Activated CD8-positive, alpha-beta memory T cell treated with anti-CD3 and anti-CD28 coated beads, Interleukin-2, amount 10 ng/mL, durations not matched to agents 7 days and 5 days (primary cell): ENCODE data around the gene STK26. TPM values are rescaled to one million over a fixed set of nuclear protein-coding genes. Genes with fewer than 3 reads are reported as not detected.

Experiments
- ATAC-seq: fragments of 150-1000 bp; cut with Tn5 transposase; one replicate; pipeline ENCODE4 v1.10.0; 2021; ENCODE audit warnings: moderate library complexity
- CTCF ChIA-PET: fragments of 350-600 bp; sonication (Branson Sonifier 250); formaldehyde crosslinking; loops from one replicate; lab custom pipeline; 2021; ENCODE audit warnings: antibody characterized with exemption; lab: Charles Lee
- DNase-seq: peaks from one replicate; pipeline ENCODE4 v3.0.0-alpha.2; 2020
- H3K27ac Mint-ChIP-seq: one replicate; pipeline ENCODE4 v1.8.0; 2021; ENCODE audit warnings: mild to moderate bottlenecking, mixed read lengths
- H3K27me3 Mint-ChIP-seq: one replicate; pipeline ENCODE4 v1.8.0; 2021; ENCODE audit warnings: mixed read lengths
- H3K36me3 Mint-ChIP-seq: one replicate; pipeline ENCODE4 v1.8.0; 2021; ENCODE audit warnings: mild to moderate bottlenecking, mixed read lengths
- H3K4me1 Mint-ChIP-seq: one replicate; pipeline ENCODE4 v1.8.0; 2021; ENCODE audit warnings: mixed read lengths
- H3K4me3 Mint-ChIP-seq: one replicate; pipeline ENCODE4 v1.8.0; 2021; ENCODE audit warnings: mild to moderate bottlenecking, moderate library complexity, mixed read lengths
- H3K9me3 Mint-ChIP-seq: one replicate; pipeline ENCODE4 v1.8.0; 2022; ENCODE audit warnings: low read depth, mixed read lengths
- total RNA-seq, 2 experiments: library from RNA; stranded (reverse); gene quantifications; one replicate each; pipeline ENCODE4 v1.2.3, GENCODE V29; 2021

Gene STK26
- total RNA-seq, 2 experiments from 2014 or later, result 39.5 to 49.7 TPM

- peaks cover 16% of the 10 kb centered on the region for H3K4me1 Mint-ChIP-seq
- peak overlapping the region; percentile 77 for H3K27ac Mint-ChIP-seq
- no peaks in the 10 kb centered on the region for H3K36me3 Mint-ChIP-seq
- CTCF ChIA-PET, result interaction anchor here (0.7 kb wide), 1 partner anchor 33 kb away, joined by 3 read pairs; no protein-coding TSS in a partner anchor
- no peaks in the 10 kb centered on the region for H3K9me3 Mint-ChIP-seq
- no peak overlapping the region for H3K4me3 Mint-ChIP-seq
- no peaks in the 10 kb centered on the region for H3K27me3 Mint-ChIP-seq
- no peak for ATAC-seq
- DNase-seq, result no peak
Observed at GRCh38 chrX:132017431-132018185, 5.5 kb upstream of the STK26 start.

- no peaks in the 10 kb centered on the region for H3K27me3 Mint-ChIP-seq
- CTCF ChIA-PET, result interaction anchor here (1.0 kb wide), 1 partner anchor 180 kb away, joined by 3 read pairs; no protein-coding TSS in a partner anchor
- H3K4me3 Mint-ChIP-seq, result peak overlapping the region; percentile 91
- DNase-seq (no peak), ATAC-seq (peak; percentile 20)
- no peaks in the 10 kb centered on the region for H3K9me3 Mint-ChIP-seq
- peaks cover 5% of the 10 kb centered on the region for H3K36me3 Mint-ChIP-seq
- H3K27ac Mint-ChIP-seq, result peak overlapping the region; percentile 94
- peaks cover 22% of the 10 kb centered on the region for H3K4me1 Mint-ChIP-seq
Observed at GRCh38 chrX:132022198-132022966, 720 bp upstream of the STK26 start.

- Mint-ChIP-seq H3K36me3 (peaks cover 14% of the 10 kb centered on the region), H3K9me3 (no peaks in the 10 kb centered on the region), H3K27ac (peak overlapping the region; percentile 94), H3K4me3 (peak overlapping the region; percentile 91), H3K27me3 (no peaks in the 10 kb centered on the region), H3K4me1 (peaks cover 28% of the 10 kb centered on the region)
- CTCF ChIA-PET, result interaction anchor here (0.7 to 1.1 kb wide), 3 partner anchors 20 to 182 kb away, joined by 3 to 4 read pairs (median 3); no protein-coding TSS in a partner anchor
- DNase-seq (peak; percentile 76), ATAC-seq (peak; percentile 60)
Observed at GRCh38 chrX:132023896-132024386, 839 bp downstream of the STK26 start.

DNA sequence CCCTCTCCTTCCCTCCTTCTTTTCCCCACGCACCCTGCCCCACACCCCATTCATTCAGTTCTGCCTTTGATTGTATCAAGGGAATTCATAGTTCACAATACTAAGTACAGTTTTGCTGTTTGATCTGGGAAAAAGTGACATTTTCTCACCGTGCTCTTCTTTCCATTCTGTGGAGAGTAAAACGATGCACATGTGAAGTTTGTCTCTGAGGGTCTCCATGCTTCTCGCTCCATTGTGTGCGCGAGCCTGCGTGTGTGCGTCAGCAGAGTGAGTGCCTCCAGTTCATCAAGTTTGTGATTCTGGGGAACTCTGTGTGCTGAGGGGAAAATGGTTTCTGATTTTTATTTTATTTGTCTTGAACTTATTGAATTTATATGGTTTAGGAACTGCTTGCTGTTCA, 1.9 kb downstream of the STK26 start:
- Mint-ChIP-seq H3K9me3 (no peaks in the 10 kb centered on the region), H3K36me3 (peaks cover 18% of the 10 kb centered on the region), H3K27ac (peak overlapping the region; percentile 76), H3K27me3 (no peaks in the 10 kb centered on the region), H3K4me1 (peaks cover 35% of the 10 kb centered on the region), H3K4me3 (peak overlapping the region; percentile 75)
- CTCF ChIA-PET, result no interaction called here
- no peak for DNase-seq
- ATAC-seq, result no peak

DNA sequence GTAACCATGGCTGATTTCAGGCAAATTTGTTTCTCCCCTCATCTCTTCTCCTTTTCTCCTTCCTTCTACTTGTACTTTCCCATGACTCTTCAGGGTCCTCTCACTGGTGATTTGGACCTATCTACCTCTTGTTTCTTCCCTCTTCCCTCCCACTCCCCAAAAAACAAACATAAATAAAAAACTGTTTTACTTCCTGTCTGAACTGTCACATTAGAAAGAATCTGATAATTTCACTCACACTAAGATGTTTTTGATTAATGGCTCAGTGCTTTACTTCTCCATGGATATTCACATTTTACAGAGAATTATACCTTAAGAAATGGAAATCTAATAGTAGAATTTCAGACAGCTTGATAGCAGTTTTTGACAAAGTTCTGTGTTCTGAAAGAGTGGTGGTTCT, 7.2 kb downstream of the STK26 start:
- ATAC-seq (no peak), DNase-seq (no peak)
- CTCF ChIA-PET, result interaction anchor here (1.2 kb wide), 1 partner anchor 23 kb away, joined by 3 read pairs; no protein-coding TSS in a partner anchor
- Mint-ChIP-seq H3K36me3 (peaks cover 21% of the 10 kb centered on the region), H3K9me3 (no peaks in the 10 kb centered on the region), H3K27ac (peak overlapping the region; percentile 46), H3K4me1 (peaks cover 52% of the 10 kb centered on the region), H3K4me3 (no peak overlapping the region), H3K27me3 (no peaks in the 10 kb centered on the region)

DNA sequence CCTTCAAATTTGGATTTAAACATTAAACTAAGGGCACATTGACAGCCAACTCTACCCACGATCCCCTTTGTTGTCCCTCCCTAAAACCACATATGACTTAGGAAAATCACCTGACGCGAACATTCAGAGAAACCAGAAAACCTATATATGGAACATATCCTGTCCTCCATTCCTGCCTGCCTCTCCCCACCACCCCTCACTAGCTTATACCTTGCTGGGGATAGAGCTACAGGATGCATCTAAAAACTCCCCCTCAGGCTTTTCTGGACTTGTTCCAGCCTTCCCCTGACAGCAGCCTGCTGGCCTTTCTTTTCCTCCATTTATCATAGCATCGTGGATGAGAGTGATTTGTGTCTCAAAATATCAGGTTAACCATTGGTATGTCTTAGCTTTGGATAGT, 8.8 kb downstream of the STK26 start:
- Mint-ChIP-seq H3K9me3 (no peaks in the 10 kb centered on the region), H3K4me1 (peaks cover 60% of the 10 kb centered on the region), H3K27me3 (no peaks in the 10 kb centered on the region), H3K36me3 (peaks cover 21% of the 10 kb centered on the region), H3K27ac (peak overlapping the region; percentile 57), H3K4me3 (no peak overlapping the region)
- no peak for DNase-seq
- no peak for ATAC-seq
- CTCF ChIA-PET, result no interaction called here

- Mint-ChIP-seq H3K9me3 (no peaks in the 10 kb centered on the region), H3K27ac (no peak overlapping the region), H3K4me3 (no peak overlapping the region), H3K36me3 (peaks cover 16% of the 10 kb centered on the region), H3K4me1 (peaks cover 56% of the 10 kb centered on the region), H3K27me3 (no peaks in the 10 kb centered on the region)
- CTCF ChIA-PET, result no interaction called here
- DNase-seq, result no peak
- no peak for ATAC-seq
Observed at GRCh38 chrX:132033166-132033565, 10.1 kb downstream of the STK26 start.

- Mint-ChIP-seq H3K27ac (no peak overlapping the region), H3K4me3 (no peak overlapping the region)
Observed at GRCh38 chrX:132034648-132035047, 11.5 kb downstream of the STK26 start.

DNA sequence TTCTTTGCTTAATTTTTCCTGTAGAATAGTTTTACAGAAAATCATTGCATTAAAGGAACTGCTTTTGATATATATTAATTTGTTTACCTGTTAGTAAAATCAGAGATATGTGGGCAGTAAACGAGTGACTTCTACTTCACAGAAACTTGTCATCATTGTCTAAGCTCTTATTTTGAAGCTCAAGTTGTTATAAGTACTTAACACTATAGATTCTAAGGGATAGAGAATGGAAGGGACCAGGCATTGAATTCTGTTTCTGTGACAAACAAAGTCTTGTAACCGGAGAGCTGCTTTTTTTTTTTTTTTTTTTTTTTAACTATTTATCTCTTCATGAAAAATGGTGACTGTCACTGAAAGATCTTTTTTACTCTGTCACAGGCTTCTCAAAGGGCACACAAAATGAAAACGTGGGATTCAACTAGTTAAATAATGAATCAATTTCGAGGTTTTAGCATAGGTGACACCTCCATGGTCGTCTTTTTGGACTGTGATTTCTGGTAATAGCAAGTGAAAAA, 14.4 kb downstream of the STK26 start:
- Mint-ChIP-seq H3K4me3 (no peak overlapping the region), H3K4me1 (peaks cover 32% of the 10 kb centered on the region), H3K36me3 (no peaks in the 10 kb centered on the region), H3K9me3 (no peaks in the 10 kb centered on the region), H3K27ac (no peak overlapping the region), H3K27me3 (no peaks in the 10 kb centered on the region)
- DNase-seq (no peak), ATAC-seq (no peak)
- CTCF ChIA-PET, result interaction anchor here (1.6 kb wide), 1 partner anchor 55 kb away, joined by 3 read pairs; no protein-coding TSS in a partner anchor

More at GRCh38 chrX:132034648-132035047, 11.5 kb downstream of the STK26 start:
- CTCF ChIA-PET, result no interaction called here
- no peak for ATAC-seq
- no peaks in the 10 kb centered on the region for H3K9me3 Mint-ChIP-seq
- no peaks in the 10 kb centered on the region for H3K27me3 Mint-ChIP-seq
- H3K36me3 Mint-ChIP-seq, result peaks cover 6% of the 10 kb centered on the region
- H3K4me1 Mint-ChIP-seq, result peaks cover 43% of the 10 kb centered on the region
- no peak for DNase-seq

DNA sequence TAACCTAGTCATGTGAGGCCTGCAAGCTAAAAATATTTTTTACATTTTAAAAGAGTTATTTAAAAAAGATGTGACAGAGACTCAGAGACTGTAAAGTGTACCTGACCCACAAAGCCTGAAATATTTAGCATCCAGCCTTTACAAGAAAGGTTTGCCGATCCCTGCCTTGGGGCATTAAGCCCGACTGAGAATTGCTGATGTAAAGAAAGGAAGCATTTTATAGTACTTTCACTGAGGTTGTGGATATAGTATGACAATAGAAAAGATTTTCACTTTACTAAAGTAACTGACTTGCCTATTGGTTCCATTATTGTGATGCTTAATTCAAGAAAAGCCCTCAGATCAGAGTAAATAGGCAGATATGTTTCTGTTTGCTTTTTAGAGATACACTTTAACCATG, 17.0 kb downstream of the STK26 start:
- Mint-ChIP-seq H3K9me3 (no peaks in the 10 kb centered on the region), H3K4me3 (no peak overlapping the region), H3K27me3 (no peaks in the 10 kb centered on the region), H3K4me1 (peaks cover 20% of the 10 kb centered on the region), H3K27ac (no peak overlapping the region), H3K36me3 (no peaks in the 10 kb centered on the region)
- CTCF ChIA-PET, result no interaction called here
- DNase-seq, result no peak
- ATAC-seq, result no peak

DNA sequence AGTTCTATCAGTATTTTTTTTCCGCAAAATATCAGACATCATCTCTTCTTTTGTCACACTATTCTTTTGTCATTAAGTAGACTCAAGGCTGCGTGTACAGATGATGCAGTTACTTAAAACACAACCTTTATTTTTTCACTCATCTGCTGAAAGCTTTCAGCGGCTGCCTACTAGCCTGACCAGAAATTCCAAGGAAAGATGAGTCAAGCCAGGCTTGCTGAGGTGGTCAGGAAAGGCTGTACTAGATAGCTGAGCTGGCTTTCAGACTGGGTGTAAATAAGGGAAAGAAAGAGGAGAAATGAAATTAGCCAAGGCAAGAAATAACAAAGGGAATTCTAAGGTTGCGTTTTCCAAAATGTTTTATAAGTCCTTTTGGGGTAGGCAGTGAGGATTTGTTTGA, 17.9 kb downstream of the STK26 start:
- Mint-ChIP-seq H3K4me1 (peaks cover 13% of the 10 kb centered on the region), H3K4me3 (no peak overlapping the region), H3K27ac (no peak overlapping the region), H3K9me3 (no peaks in the 10 kb centered on the region), H3K36me3 (peaks cover under 1% of the 10 kb centered on the region), H3K27me3 (no peaks in the 10 kb centered on the region)
- ATAC-seq, result no peak
- CTCF ChIA-PET, result no interaction called here
- no peak for DNase-seq

DNA sequence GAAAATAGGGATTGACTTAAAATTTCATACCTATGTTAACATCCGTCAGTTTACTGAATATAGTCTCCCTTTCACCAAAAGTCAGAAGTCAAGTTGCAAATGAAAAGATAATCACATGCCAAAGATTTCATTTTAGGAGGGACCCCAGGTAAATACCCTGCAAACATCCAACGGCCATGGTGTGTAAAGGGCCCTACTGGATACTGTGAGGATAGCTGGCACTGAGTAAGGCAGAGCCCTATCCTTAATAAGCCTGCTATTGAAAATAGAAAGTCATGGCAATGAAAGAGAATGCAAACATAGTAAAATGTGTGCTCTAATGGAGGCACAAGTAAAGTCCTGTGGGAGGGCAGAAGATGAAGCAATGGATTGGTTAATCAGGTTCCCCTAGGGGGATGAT, 20.9 kb downstream of the STK26 start:
- H3K4me3 Mint-ChIP-seq, result no peak overlapping the region
- no peaks in the 10 kb centered on the region for H3K27me3 Mint-ChIP-seq
- no peaks in the 10 kb centered on the region for H3K9me3 Mint-ChIP-seq
- CTCF ChIA-PET, result no interaction called here
- H3K36me3 Mint-ChIP-seq, result peaks cover 1% of the 10 kb centered on the region
- DNase-seq (no peak), ATAC-seq (no peak)
- no peak overlapping the region for H3K27ac Mint-ChIP-seq
- peaks cover 6% of the 10 kb centered on the region for H3K4me1 Mint-ChIP-seq

- CTCF ChIA-PET, result no interaction called here
- H3K4me1 Mint-ChIP-seq, result peaks cover 6% of the 10 kb centered on the region
- H3K9me3 Mint-ChIP-seq, result no peaks in the 10 kb centered on the region
- H3K27me3 Mint-ChIP-seq, result no peaks in the 10 kb centered on the region
- peaks cover 1% of the 10 kb centered on the region for H3K36me3 Mint-ChIP-seq
- H3K27ac Mint-ChIP-seq, result no peak overlapping the region
- DNase-seq (no peak), ATAC-seq (no peak)
- no peak overlapping the region for H3K4me3 Mint-ChIP-seq
Observed at GRCh38 chrX:132044953-132045352, 21.9 kb downstream of the STK26 start.
